K562 (cell line): ENCODE data around the gene KRT1. TPM values are rescaled to one million over a fixed set of nuclear protein-coding genes. Genes with fewer than 3 reads are reported as not detected.

ENCODE experiments used
- CHD7 ChIP-seq: fragments of 200-600 bp; sonication (generic); IDR thresholded peaks from one replicate; pipeline ENCODE4 v1.6.1; 2012; ENCODE audit warnings: mild to moderate bottlenecking, low read depth, low read length, inconsistent platforms
- CREB3 ChIP-seq: fragments of 450-650 bp; conservative IDR thresholded peaks from 2 replicates; pipeline ENCODE4 v1.6.1; 2016; ENCODE audit warnings: missing genetic modification characterization, low read depth, mild to moderate bottlenecking, missing compliant biosample characterization, moderate library complexity
- CXXC5 ChIP-seq: fragments of 250-450 bp; sonication (Bioruptor Pico); IDR thresholded peaks from 2 replicates; pipeline ENCODE4 v1.8.0; 2022; ENCODE audit warnings: inconsistent platforms, mild to moderate bottlenecking, moderate library complexity
- ETS1 ChIP-seq: conservative IDR thresholded peaks from 2 replicates; pipeline ENCODE4 v1.6.1; 2011; ENCODE audit warnings: low read depth, mild to moderate bottlenecking, low read length; ENCODE audit not compliant: control insufficient read depth
- FOXJ3 ChIP-seq: sonication (generic); formaldehyde crosslinking; IDR thresholded peaks from 2 replicates; pipeline ENCODE4 v1.4.0; 2020; ENCODE audit warnings: mild to moderate bottlenecking, missing genetic modification reagents
- HOMEZ ChIP-seq: fragments of 250-450 bp; sonication (Bioruptor Pico); IDR thresholded peaks from 2 replicates; pipeline ENCODE4 v1.4.0; 2020; ENCODE audit warnings: mild to moderate bottlenecking, moderate library complexity
- IRF2 ChIP-seq: sonication (generic); formaldehyde crosslinking; IDR thresholded peaks from 2 replicates; pipeline ENCODE4 v1.8.1; 2022; ENCODE audit warnings: mild to moderate bottlenecking, missing genetic modification reagents
- KLF1 ChIP-seq: fragments of 450-650 bp; IDR thresholded peaks from 2 replicates; pipeline ENCODE4 v1.6.1; 2016; ENCODE audit warnings: missing genetic modification characterization, missing compliant biosample characterization
- NCOA2 ChIP-seq, 2 experiments: fragments of 450-650 bp; IDR thresholded peaks; 2 replicates each; pipeline ENCODE4 v1.6.1; 2018; ENCODE audit warnings: mild to moderate bottlenecking in 2 of 2, moderate library complexity in 1 of 2; ENCODE audit not compliant: partially characterized antibody in 2 of 2
- TAL1 ChIP-seq: fragments of 450-650 bp; IDR thresholded peaks from 2 replicates; pipeline ENCODE4 v1.6.1; 2016; ENCODE audit warnings: mild to moderate bottlenecking
- ZNF165 ChIP-seq: fragments of 250-450 bp; sonication (Bioruptor Pico); IDR thresholded peaks from 2 replicates; pipeline ENCODE4 v1.4.0; 2020; ENCODE audit warnings: borderline replicate concordance
- polyA plus RNA-seq, 8 experiments: library from polyadenylated mRNA; depleted of rRNA in 4 of 8; stranded (reverse) in 5 of 8; unstranded in 3 of 8; fragments of >200 nt; fragmentation: Nextera tagmentation in 2 of 8; fragmentation: Illumina TruSeq in 1 of 8; extraction: Ambion mirVana in 2 of 8; extraction: Trizol in 1 of 8; gene quantifications; 2 replicates each; pipeline versions ENCODE4 v1.2.1 to v1.2.3, GENCODE V29; 2011 to 2014; ENCODE audit warnings: inconsistent platforms in 1 of 8, missing spikeins in 1 of 8
- total RNA-seq, 7 experiments: library from RNA; depleted of rRNA in 6 of 7; stranded (reverse); fragments of >200 nt in 6 of 7; fragmentation: Illumina TruSeq in 2 of 7; extraction: Trizol in 2 of 7; gene quantifications; 2 replicates each; pipeline versions ENCODE4 v1.2.1 to v1.2.3, GENCODE V29; 2011 to 2021; ENCODE audit warnings: low replicate concordance in 1 of 7

Gene KRT1
- total and polyA plus RNA-seq, 9 of the 15 experiments (the other 6 are each of a cell fraction or from before 2014, with no cell fraction given): 0.18 TPM; not detected in 8

GRCh38 chr12:52662093-52662917 lies 17.9 kb downstream of the KRT1 start (continued):
- TF ChIP-seq ETS1: peak; percentile 81
- TF ChIP-seq CXXC5 (CRISPR knock-in tag): peak; percentile 93
- peak; percentile 98 for TF ChIP-seq TAL1
- TF ChIP-seq CHD7: no peak
- no peak for TF ChIP-seq IRF2 (CRISPR knock-in tag)
- TF ChIP-seq CREB3 (tag): peak; percentile 59; the same call in 1 of the 2 replicates
- no peak for TF ChIP-seq FOXJ3 (CRISPR knock-in tag)
- peak; percentile 49; the same call in 1 of the 2 replicates for TF ChIP-seq HOMEZ (CRISPR knock-in tag)
- peak; percentile 78 to 80 for TF ChIP-seq NCOA2 (IDR thresholded peaks at IDR 0.05; ENCODE audit: partially characterized antibody in 2 of 2)
- TF ChIP-seq KLF1 (tag): peak; percentile 90; the same call in 1 of the 2 replicates
- TF ChIP-seq ZNF165 (CRISPR knock-in tag): peak; percentile 46; the same call in 1 of the 2 replicates
